Esophagus squamous epithelium (tissue), 4 donors: Measurements from ENCODE around the gene KCNMB2.

Source experiments
- POLR2A ChIP-seq, 4 donors: fragments of 450-650 bp; IDR thresholded peaks; one replicate each; pipeline ENCODE4 v1.6.1; 2017; ENCODE audit warnings: antibody characterized with exemption in 4 of 4, mild to moderate bottlenecking in 4 of 4, moderate library complexity in 3 of 4
- TF ChIP-seq, protein P1 (sequence below), 6 experiments: fragments of 450-650 bp in 4 of 6; fragments of 200-600 bp in 2 of 6; sonication (generic) in 2 of 6; IDR thresholded peaks; one replicate each; pipeline ENCODE4 v1.5.1; 2016 to 2019; ENCODE audit warnings: antibody characterized with exemption in 6 of 6, mild to moderate bottlenecking in 4 of 6, moderate library complexity in 4 of 6

DNA sequence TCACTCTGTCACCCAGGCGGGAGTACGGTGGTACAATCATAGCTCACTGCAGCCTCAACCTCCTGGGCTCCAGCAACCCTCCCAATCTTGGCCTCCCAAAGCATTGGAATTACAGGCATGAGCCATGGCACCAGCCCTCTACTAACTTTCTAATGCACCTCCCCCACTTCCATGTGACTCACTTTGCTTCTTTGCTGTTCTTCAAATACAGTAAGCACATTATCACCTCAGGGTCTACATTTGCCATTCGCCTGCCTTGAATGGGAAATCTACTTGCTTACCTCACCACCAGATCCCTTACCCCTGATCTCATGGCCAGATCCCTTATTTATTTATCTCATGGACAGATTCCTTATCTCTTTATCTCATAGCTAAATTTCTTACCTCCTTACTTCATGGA, 235.3 kb downstream of the KCNMB2 start:
- TF ChIP-seq, protein P1, sequence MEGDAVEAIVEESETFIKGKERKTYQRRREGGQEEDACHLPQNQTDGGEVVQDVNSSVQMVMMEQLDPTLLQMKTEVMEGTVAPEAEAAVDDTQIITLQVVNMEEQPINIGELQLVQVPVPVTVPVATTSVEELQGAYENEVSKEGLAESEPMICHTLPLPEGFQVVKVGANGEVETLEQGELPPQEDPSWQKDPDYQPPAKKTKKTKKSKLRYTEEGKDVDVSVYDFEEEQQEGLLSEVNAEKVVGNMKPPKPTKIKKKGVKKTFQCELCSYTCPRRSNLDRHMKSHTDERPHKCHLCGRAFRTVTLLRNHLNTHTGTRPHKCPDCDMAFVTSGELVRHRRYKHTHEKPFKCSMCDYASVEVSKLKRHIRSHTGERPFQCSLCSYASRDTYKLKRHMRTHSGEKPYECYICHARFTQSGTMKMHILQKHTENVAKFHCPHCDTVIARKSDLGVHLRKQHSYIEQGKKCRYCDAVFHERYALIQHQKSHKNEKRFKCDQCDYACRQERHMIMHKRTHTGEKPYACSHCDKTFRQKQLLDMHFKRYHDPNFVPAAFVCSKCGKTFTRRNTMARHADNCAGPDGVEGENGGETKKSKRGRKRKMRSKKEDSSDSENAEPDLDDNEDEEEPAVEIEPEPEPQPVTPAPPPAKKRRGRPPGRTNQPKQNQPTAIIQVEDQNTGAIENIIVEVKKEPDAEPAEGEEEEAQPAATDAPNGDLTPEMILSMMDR (IDR thresholded peaks at IDR 0.05) = no peak
- no peak for TF ChIP-seq POLR2A (IDR thresholded peaks at IDR 0.05)
